ACC112 (cell line): ENCODE measurements around the gene PCNX4.

ENCODE experiments used
- H2AFZ ChIP-seq: fragments of 200-600 bp; sonication (generic); one replicate; pipeline ENCODE4 v1.6.0; 2017; ENCODE audit warnings: antibody characterized with exemption, low read length; ENCODE audit not compliant: unreplicated experiment
- H3K27ac ChIP-seq: fragments of 200-600 bp; sonication (generic); 2 replicates; pipeline ENCODE4 v1.5.1; 2014; ENCODE audit warnings: low read depth, mild to moderate bottlenecking, antibody characterized with exemption, low read length, moderate library complexity
- H3K27me3 ChIP-seq: fragments of 200-600 bp; sonication (generic); 2 replicates; pipeline ENCODE4 v1.6.1; 2014; ENCODE audit warnings: mild to moderate bottlenecking, antibody characterized with exemption, low read length, moderate library complexity, mixed read lengths; ENCODE audit not compliant: insufficient read depth
- H3K36me3 ChIP-seq: fragments of 200-600 bp; sonication (generic); 2 replicates; pipeline ENCODE4 v1.6.1; 2016; ENCODE audit warnings: mild to moderate bottlenecking, antibody characterized with exemption, low read length, moderate library complexity, mixed read lengths; ENCODE audit not compliant: insufficient read depth
- H3K4me1 ChIP-seq: fragments of 200-600 bp; sonication (generic); one replicate; pipeline ENCODE4 v1.6.1; 2016; ENCODE audit warnings: low read length, mixed read lengths; ENCODE audit not compliant: insufficient read depth, unreplicated experiment, control insufficient read depth
- H3K4me3 ChIP-seq: fragments of 200-600 bp; sonication (generic); 2 replicates; pipeline ENCODE4 v1.5.1; 2014; ENCODE audit warnings: mild to moderate bottlenecking, low read depth, low read length
- H3K79me2 ChIP-seq: fragments of 200-600 bp; sonication (generic); one replicate; pipeline ENCODE4 v1.6.0; 2016; ENCODE audit warnings: low read length; ENCODE audit not compliant: control insufficient read depth, unreplicated experiment, insufficient read depth

PCNX4 gene

GRCh38 chr14:60170948-60171347 lies 79.2 kb downstream of the PCNX4 start:
- Histone ChIP-seq H3K4me3 (no peak overlapping the region), H3K4me1 (peaks cover 6% of the 10 kb centered on the region), H3K27me3 (no peaks in the 10 kb centered on the region), H2AFZ (no peak overlapping the region), H3K36me3 (no peaks in the 10 kb centered on the region), H3K27ac (no peak overlapping the region), H3K79me2 (no peaks in the 10 kb centered on the region)

GRCh38 chr14:60171690-60172089 lies 80.0 kb downstream of the PCNX4 start:
- Histone ChIP-seq H3K36me3 (no peaks in the 10 kb centered on the region), H3K4me1 (no peaks in the 10 kb centered on the region), H3K4me3 (no peak overlapping the region), H3K27ac (no peak overlapping the region), H2AFZ (no peak overlapping the region), H3K79me2 (no peaks in the 10 kb centered on the region), H3K27me3 (no peaks in the 10 kb centered on the region)

- Histone ChIP-seq H3K27me3 (no peaks in the 10 kb centered on the region), H3K4me1 (peaks cover 6% of the 10 kb centered on the region), H3K4me3 (no peak overlapping the region), H3K36me3 (no peaks in the 10 kb centered on the region), H3K27ac (no peak overlapping the region), H2AFZ (no peak overlapping the region), H3K79me2 (no peaks in the 10 kb centered on the region)
Measured at GRCh38 chr14:60174352-60175254, 82.9 kb downstream of the PCNX4 start.

- no peaks in the 10 kb centered on the region for H3K36me3 ChIP-seq
- H2AFZ ChIP-seq, result no peak overlapping the region
- H3K4me1 ChIP-seq, result peaks cover 9% of the 10 kb centered on the region
- H3K27ac ChIP-seq, result no peak overlapping the region
- H3K27me3 ChIP-seq, result no peaks in the 10 kb centered on the region
- H3K4me3 ChIP-seq, result no peak overlapping the region
- no peaks in the 10 kb centered on the region for H3K79me2 ChIP-seq
Measured at GRCh38 chr14:60175255-60175902, 83.7 kb downstream of the PCNX4 start.

GRCh38 chr14:60178164-60178563 lies 86.4 kb downstream of the PCNX4 start:
- H3K4me3 ChIP-seq, result no peak overlapping the region
- H3K27ac ChIP-seq, result no peak overlapping the region
- H3K27me3 ChIP-seq, result no peaks in the 10 kb centered on the region
- no peaks in the 10 kb centered on the region for H3K36me3 ChIP-seq
- H3K4me1 ChIP-seq, result peaks cover 9% of the 10 kb centered on the region
- no peaks in the 10 kb centered on the region for H3K79me2 ChIP-seq
- no peak overlapping the region for H2AFZ ChIP-seq

- Histone ChIP-seq H3K27me3 (no peaks in the 10 kb centered on the region), H2AFZ (peak overlapping the region; percentile 69), H3K27ac (peak overlapping the region; percentile 43; the same call in 1 of the 2 replicates), H3K36me3 (no peaks in the 10 kb centered on the region), H3K4me3 (no peak overlapping the region), H3K4me1 (peaks cover 9% of the 10 kb centered on the region), H3K79me2 (no peaks in the 10 kb centered on the region)
Measured at GRCh38 chr14:60178820-60179219, 87.1 kb downstream of the PCNX4 start.

GRCh38 chr14:60179431-60179869 lies 87.7 kb downstream of the PCNX4 start:
- H3K79me2 ChIP-seq, result no peaks in the 10 kb centered on the region
- H3K36me3 ChIP-seq, result no peaks in the 10 kb centered on the region
- H3K27me3 ChIP-seq, result no peaks in the 10 kb centered on the region
- H3K27ac ChIP-seq, result peak overlapping the region; percentile 43
- H3K4me1 ChIP-seq, result peaks cover 9% of the 10 kb centered on the region
- no peak overlapping the region for H3K4me3 ChIP-seq
- H2AFZ ChIP-seq, result peak overlapping the region; percentile 69

GRCh38 chr14:60183138-60183537 lies 91.4 kb downstream of the PCNX4 start:
- Histone ChIP-seq H3K27me3 (no peaks in the 10 kb centered on the region; the same call in 1 of the 2 replicates), H3K79me2 (no peaks in the 10 kb centered on the region), H3K4me1 (peaks cover 9% of the 10 kb centered on the region), H3K4me3 (no peak overlapping the region), H3K36me3 (no peaks in the 10 kb centered on the region), H3K27ac (no peak overlapping the region), H2AFZ (peak overlapping the region; percentile 28)

- Histone ChIP-seq H3K27ac (no peak overlapping the region), H3K79me2 (no peaks in the 10 kb centered on the region), H2AFZ (peak overlapping the region; percentile 86), H3K4me1 (peaks cover 9% of the 10 kb centered on the region), H3K4me3 (peak overlapping the region; percentile 72), H3K27me3 (no peaks in the 10 kb centered on the region; the same call in 1 of the 2 replicates), H3K36me3 (no peaks in the 10 kb centered on the region)
Measured at GRCh38 chr14:60183741-60184140, 92.0 kb downstream of the PCNX4 start.

GRCh38 chr14:60184146-60184904 lies 92.6 kb downstream of the PCNX4 start:
- Histone ChIP-seq H3K36me3 (no peaks in the 10 kb centered on the region), H3K4me1 (peaks cover 6% of the 10 kb centered on the region), H3K79me2 (no peaks in the 10 kb centered on the region), H2AFZ (peak overlapping the region; percentile 86), H3K4me3 (peak overlapping the region; percentile 72), H3K27ac (no peak overlapping the region), H3K27me3 (no peaks in the 10 kb centered on the region; the same call in 1 of the 2 replicates)
